Subcutaneous abdominal adipose tissue (tissue), 5 donors: ENCODE measurements around the gene TBC1D25.
A peak's percentile ranks its signal among the peaks of the same experiment; 100 is the strongest.

Experiments
- H3K27ac ChIP-seq: one replicate; pipeline ENCODE4 v1.7.0; 2013; ENCODE audit warnings: low read depth, mild to moderate bottlenecking, inconsistent platforms, low read length, moderate library complexity
- H3K27me3 ChIP-seq, 5 donors: one replicate each; pipeline ENCODE4 v1.7.0; 2013; ENCODE audit warnings: low read length in 5 of 5, inconsistent platforms in 1 of 5; ENCODE audit not compliant: control insufficient read depth in 5 of 5, insufficient read depth in 4 of 5
- H3K36me3 ChIP-seq, 5 donors: one replicate each; pipeline ENCODE4 v1.7.0; 2013; ENCODE audit warnings: low read length in 5 of 5; ENCODE audit not compliant: control insufficient read depth in 5 of 5, insufficient read depth in 5 of 5
- H3K4me1 ChIP-seq, 5 donors: one replicate each; pipeline ENCODE4 v1.7.0; 2013; ENCODE audit warnings: low read length in 5 of 5, mild to moderate bottlenecking in 3 of 5, moderate library complexity in 1 of 5; ENCODE audit not compliant: control insufficient read depth in 5 of 5, insufficient read depth in 5 of 5
- H3K4me3 ChIP-seq, 5 donors: one replicate each; pipeline ENCODE4 v1.7.0; 2013; ENCODE audit warnings: low read length in 5 of 5, low read depth in 1 of 5
- H3K9ac ChIP-seq, 5 donors: one replicate each; pipeline ENCODE4 v1.7.0; 2013; ENCODE audit warnings: low read length in 5 of 5, mild to moderate bottlenecking in 4 of 5, moderate library complexity in 3 of 5
- H3K9me3 ChIP-seq, 5 donors: one replicate each; pipeline ENCODE4 v1.7.0; 2013; ENCODE audit warnings: low read length in 5 of 5; ENCODE audit not compliant: control insufficient read depth in 5 of 5
- donor health status: healthy.
- donor health status: healthy.
- donor health status: healthy.
- donor health status: healthy.
- donor health status: healthy.

Gene TBC1D25

DNA sequence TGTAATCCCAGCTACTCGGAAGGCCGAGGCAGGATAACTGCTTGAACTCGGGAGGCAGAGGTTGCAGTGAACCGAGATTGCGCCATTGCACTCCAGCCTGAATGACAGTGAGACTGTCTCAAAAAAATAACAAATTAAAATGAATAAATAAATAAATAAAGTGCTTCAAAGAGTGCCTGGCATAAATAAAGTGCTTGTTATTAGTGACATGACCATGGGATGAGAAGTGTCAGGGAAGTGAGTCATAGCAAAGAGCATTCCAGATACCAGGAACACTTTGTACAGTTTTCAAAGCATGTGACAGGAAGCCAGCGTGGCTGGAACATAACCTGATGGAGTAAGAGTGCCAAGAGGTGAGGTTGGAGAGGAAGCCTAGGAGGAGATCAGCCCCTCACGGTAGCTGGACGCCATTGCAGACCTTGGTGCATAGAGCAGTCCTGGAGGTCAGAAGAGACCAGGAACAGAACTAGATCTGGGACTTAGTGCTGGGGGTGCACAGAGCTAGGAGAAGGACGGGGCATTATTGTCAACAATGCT lies 51.8 kb downstream of the TBC1D25 start:
- peak overlapping the region; percentile 0 for H3K27ac ChIP-seq
- no peak overlapping the region for H3K4me3 ChIP-seq
- peaks cover 0 to 3% (median 0%) of the 10 kb centered on the region in 5 donors for H3K9me3 ChIP-seq

GRCh38 chrX:48592971-48593370 lies 53.5 kb downstream of the TBC1D25 start:
- H3K27me3 ChIP-seq: peaks cover 0 to 13% (median 2%) of the 10 kb centered on the region in 5 donors
- peaks cover 0 to 14% (median 0%) of the 10 kb centered on the region in 5 donors for H3K4me1 ChIP-seq
- peaks cover 0 to 6% (median 0%) of the 10 kb centered on the region in 5 donors for H3K9me3 ChIP-seq
- no peaks in the 10 kb centered on the region for H3K36me3 ChIP-seq
- no peak overlapping the region for H3K27ac ChIP-seq
- H3K4me3 ChIP-seq: no peak overlapping the region
- no peak overlapping the region for H3K9ac ChIP-seq

More for the DNA sequence above, 51.8 kb downstream of the TBC1D25 start:
- no peaks in the 10 kb centered on the region for H3K36me3 ChIP-seq
- H3K27me3 ChIP-seq: peaks cover 0 to 13% (median 2%) of the 10 kb centered on the region in 5 donors
- H3K9ac ChIP-seq: no peak overlapping the region
- peaks cover 0 to 14% (median 0%) of the 10 kb centered on the region in 5 donors for H3K4me1 ChIP-seq

DNA sequence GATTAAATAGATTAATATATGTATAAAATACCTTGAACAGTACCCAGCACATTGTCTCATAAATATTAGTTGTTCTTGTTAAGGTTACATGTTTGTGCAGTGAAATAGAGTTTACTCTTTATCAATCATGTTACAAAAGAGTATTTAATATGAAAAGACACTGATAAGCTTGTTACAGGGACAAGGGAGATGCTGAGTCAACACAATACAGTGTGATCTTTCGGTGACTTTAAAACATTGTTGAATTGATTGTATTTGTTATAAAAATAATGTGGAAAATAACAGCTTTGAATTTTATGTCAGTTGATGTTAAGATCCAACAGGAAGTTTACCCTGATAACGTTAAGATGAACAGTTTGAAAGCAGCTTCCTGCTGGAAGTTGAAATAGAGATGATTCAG lies 56.4 kb downstream of the TBC1D25 start:
- no peak overlapping the region for H3K9ac ChIP-seq

DNA sequence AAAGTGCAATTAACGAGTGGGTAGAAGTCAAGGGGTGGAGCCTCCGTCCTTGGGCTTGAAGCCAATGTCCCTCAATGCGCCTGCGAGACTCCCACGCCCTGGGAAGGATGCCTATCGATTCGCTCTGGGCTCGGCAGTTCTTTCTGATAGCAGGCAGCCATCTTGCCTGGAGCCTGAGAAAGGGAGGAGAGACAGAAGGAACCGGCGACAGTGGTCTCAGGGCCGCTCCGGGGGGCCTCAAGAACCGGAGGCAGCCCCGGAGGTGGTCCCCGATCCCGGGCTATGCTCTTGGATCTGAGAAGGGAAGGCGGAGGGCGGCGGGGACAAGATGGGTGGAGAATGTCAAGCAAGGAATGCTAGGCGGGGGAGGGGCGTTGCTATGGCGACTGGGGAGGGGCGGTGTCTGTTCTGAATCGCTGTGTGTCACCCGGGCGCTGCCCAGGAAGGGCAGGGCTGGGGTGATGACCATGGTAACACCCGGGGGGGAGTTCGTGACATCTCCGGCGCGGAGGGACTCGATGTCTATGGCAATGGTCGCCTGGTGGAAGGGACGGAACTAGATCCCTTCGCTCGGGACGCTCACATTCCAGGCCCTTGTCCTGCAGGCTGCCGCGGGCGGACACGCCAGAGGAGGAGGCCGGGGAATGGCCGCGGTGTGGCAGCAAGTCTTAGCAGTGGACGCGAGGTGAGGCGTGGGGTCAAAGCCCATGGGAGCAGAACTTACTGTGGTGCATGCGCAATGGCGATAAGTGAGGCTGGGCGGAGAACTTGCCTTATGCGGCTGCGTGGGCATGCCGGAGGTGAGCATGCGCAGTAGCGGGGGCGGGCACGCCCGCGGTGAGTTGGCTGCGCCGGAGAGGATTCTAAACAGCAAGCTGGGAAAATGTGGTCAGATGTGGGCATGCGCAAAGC lies 58.1 kb downstream of the TBC1D25 start, which contains the start of gene WDR13:
Gene WDR13 (plus strand): TSS at position 140 of the 912 bp plus-strand sequence. CDS start 505 bp downstream, at position 645.
- peak within 1 kb of the TSS; percentile 93 for H3K27ac ChIP-seq
- H3K27me3 ChIP-seq: peaks cover 0 to 3% (median 0%) of the 10 kb centered on the region in 5 donors
- H3K36me3 ChIP-seq: peaks cover 0 to 40% (median 31%) of the 10 kb centered on the region in 5 donors
- peak within 1 kb of the TSS; percentile 11 to 74 (median 60) for H3K9ac ChIP-seq
- peak within 1 kb of the TSS; percentile 59 to 86 (median 80) for H3K4me3 ChIP-seq
- H3K4me1 ChIP-seq: peaks cover 4 to 11% (median 8%) of the 10 kb centered on the region in 5 donors
- peaks cover 0 to 3% (median 0%) of the 10 kb centered on the region in 5 donors for H3K9me3 ChIP-seq

More for the DNA sequence above, 56.4 kb downstream of the TBC1D25 start:
- Histone ChIP-seq H3K9me3 (peaks cover 0 to 3% (median 0%) of the 10 kb centered on the region in 5 donors), H3K4me1 (peaks cover 4 to 19% (median 8%) of the 10 kb centered on the region in 5 donors), H3K27ac (no peak overlapping the region), H3K27me3 (no peaks in the 10 kb centered on the region), H3K4me3 (no peak overlapping the region), H3K36me3 (peaks cover 0 to 23% (median 16%) of the 10 kb centered on the region in 5 donors)

DNA sequence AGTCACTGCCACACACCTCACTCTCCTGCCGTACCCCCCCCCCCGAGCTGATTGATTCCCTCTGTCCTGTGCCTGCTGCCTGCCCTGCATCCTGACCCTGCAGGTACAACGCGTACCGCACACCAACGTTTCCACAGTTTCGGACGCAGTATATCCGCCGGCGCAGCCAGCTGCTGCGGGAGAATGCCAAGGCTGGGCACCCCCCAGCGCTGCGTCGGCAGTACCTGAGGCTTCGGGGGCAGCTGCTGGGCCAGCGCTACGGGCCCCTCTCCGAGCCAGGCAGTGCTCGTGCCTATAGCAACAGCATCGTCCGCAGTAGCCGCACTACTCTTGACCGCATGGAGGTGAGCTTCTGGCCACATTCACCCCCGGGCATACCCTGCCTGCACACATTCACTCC lies 59.1 kb downstream of the TBC1D25 start:
- H3K9ac ChIP-seq: peak overlapping the region in 1 of 5 donors; percentile 54
- H3K27ac ChIP-seq: peak overlapping the region; percentile 93
- peaks cover 0 to 48% (median 37%) of the 10 kb centered on the region in 5 donors for H3K36me3 ChIP-seq

DNA sequence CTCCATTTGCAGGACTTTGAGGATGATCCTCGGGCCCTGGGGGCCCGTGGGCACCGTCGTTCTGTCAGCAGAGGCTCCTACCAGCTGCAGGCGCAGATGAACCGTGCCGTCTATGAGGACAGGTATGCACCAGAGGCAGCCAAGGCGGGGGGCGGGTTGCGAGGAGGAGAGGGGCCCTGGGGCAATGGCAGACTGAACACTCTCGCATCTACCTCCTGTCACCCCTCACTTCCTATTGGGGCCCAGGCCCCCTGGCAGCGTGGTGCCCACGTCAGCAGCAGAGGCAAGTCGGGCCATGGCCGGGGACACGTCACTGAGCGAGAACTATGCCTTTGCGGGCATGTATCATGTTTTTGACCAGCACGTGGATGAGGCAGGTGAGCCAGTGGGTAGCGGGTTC lies 59.8 kb downstream of the TBC1D25 start:
- peaks cover 0 to 54% (median 45%) of the 10 kb centered on the region in 5 donors for H3K36me3 ChIP-seq
- H3K4me1 ChIP-seq: peaks cover 4 to 11% (median 8%) of the 10 kb centered on the region in 5 donors
- peaks cover 0 to 3% (median 0%) of the 10 kb centered on the region in 5 donors for H3K9me3 ChIP-seq
- no peak overlapping the region for H3K27ac ChIP-seq
- peaks cover 0 to 4% (median 0%) of the 10 kb centered on the region in 5 donors for H3K27me3 ChIP-seq
- H3K9ac ChIP-seq: no peak overlapping the region
- no peak overlapping the region for H3K4me3 ChIP-seq

More for the DNA sequence above, 59.1 kb downstream of the TBC1D25 start:
- Histone ChIP-seq H3K4me3 (peak overlapping the region; percentile 59 to 86 (median 80)), H3K9me3 (peaks cover 0 to 3% (median 0%) of the 10 kb centered on the region in 5 donors), H3K4me1 (peaks cover 4 to 11% (median 8%) of the 10 kb centered on the region in 5 donors), H3K27me3 (peaks cover 0 to 3% (median 0%) of the 10 kb centered on the region in 5 donors)

DNA sequence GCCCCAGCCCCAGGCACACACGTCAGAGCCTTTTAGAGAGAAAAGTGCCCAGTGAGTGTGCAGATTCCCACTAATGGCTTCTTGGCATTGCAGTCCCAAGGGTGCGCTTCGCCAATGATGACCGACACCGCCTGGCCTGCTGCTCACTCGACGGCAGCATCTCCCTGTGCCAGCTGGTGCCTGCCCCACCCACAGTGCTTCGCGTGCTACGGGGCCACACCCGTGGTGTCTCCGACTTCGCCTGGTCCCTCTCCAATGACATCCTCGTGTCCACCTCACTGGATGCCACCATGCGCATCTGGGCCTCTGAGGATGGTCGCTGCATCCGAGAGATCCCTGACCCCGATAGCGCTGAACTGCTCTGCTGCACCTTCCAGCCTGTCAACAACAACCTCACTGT lies 60.7 kb downstream of the TBC1D25 start:
- Histone ChIP-seq H3K36me3 (peaks cover 0 to 63% (median 53%) of the 10 kb centered on the region in 5 donors), H3K9me3 (peaks cover 0 to 3% (median 0%) of the 10 kb centered on the region in 5 donors), H3K9ac (no peak overlapping the region), H3K4me1 (peaks cover 4 to 11% (median 8%) of the 10 kb centered on the region in 5 donors), H3K4me3 (no peak overlapping the region), H3K27ac (no peak overlapping the region), H3K27me3 (peaks cover 0 to 7% (median 0%) of the 10 kb centered on the region in 5 donors)

DNA sequence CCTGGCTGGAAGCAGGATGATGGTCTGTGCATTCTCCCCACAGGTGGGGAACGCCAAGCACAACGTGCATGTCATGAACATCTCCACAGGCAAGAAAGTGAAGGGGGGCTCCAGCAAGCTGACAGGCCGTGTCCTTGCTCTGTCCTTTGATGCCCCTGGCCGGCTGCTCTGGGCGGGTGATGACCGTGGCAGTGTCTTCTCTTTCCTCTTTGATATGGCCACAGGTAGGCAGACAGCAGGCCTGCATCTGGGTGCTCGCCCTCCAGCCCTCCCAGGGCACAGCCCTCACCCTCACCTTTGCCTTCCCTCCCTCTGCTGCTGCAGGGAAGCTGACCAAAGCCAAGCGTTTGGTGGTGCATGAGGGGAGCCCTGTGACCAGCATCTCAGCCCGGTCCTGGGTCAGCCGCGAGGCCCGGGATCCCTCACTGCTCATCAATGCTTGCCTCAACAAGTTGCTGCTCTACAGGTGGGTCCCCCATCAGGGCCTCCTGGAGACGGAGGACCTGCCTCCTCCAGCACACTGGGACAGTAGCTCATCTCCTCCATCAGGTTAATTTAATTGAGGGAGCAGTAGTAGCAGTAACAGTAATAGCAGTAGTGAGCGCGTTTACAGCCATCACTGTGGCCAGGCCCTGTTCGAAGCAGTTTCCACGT lies 62.4 kb downstream of the TBC1D25 start:
- Histone ChIP-seq H3K27me3 (peaks cover 0 to 7% (median 0%) of the 10 kb centered on the region in 5 donors), H3K9me3 (peaks cover 0 to 3% (median 0%) of the 10 kb centered on the region in 5 donors), H3K36me3 (peaks cover 0 to 67% (median 55%) of the 10 kb centered on the region in 5 donors), H3K9ac (no peak overlapping the region), H3K27ac (no peak overlapping the region), H3K4me3 (no peak overlapping the region), H3K4me1 (peaks cover 4 to 11% (median 8%) of the 10 kb centered on the region in 5 donors)

DNA sequence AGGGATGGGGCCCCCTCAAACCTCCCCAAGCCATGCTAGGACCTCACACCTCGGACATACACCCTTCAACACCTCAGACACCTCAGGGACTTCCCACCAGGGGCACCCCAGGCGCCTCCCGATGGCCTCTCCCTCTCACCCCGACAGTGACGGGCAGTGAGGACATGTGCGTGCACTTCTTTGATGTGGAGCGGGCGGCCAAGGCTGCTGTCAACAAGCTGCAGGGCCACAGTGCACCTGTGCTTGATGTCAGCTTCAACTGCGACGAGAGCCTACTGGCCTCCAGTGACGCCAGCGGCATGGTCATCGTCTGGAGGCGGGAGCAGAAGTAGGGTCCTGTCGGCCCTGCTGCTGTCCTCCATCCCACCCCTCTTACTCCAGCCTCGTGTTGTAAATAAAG lies 65.2 kb downstream of the TBC1D25 start:
- no peaks in the 10 kb centered on the region for H3K9me3 ChIP-seq
- no peak overlapping the region for H3K9ac ChIP-seq
- peaks cover 0 to 54% (median 46%) of the 10 kb centered on the region in 5 donors for H3K36me3 ChIP-seq
- H3K27ac ChIP-seq: no peak overlapping the region
- peaks cover 0 to 7% (median 0%) of the 10 kb centered on the region in 5 donors for H3K27me3 ChIP-seq
- H3K4me1 ChIP-seq: no peaks in the 10 kb centered on the region
- H3K4me3 ChIP-seq: no peak overlapping the region
